Mammary epithelial cell (primary cell): Measurements from ENCODE around the gene TIPARP.

Experiments used
- EZH2 ChIP-seq: IDR thresholded peaks from 2 replicates; pipeline ENCODE4 v1.6.1; 2012; ENCODE audit warnings: low read length, inconsistent platforms, borderline replicate concordance
- TF ChIP-seq, protein P1 (sequence below), 2 donors: IDR thresholded peaks in 1 of 2; conservative IDR thresholded peaks in 1 of 2; 2 replicates each; pipeline ENCODE4 v1.5.1; 2011 to 2012; ENCODE audit warnings: inconsistent platforms in 2 of 2, low read length in 2 of 2, mild to moderate bottlenecking in 2 of 2, control low read depth in 1 of 2, low read depth in 1 of 2; ENCODE audit not compliant: insufficient read depth in 1 of 2; ENCODE audit errors: extremely low read depth in 1 of 2

DNA sequence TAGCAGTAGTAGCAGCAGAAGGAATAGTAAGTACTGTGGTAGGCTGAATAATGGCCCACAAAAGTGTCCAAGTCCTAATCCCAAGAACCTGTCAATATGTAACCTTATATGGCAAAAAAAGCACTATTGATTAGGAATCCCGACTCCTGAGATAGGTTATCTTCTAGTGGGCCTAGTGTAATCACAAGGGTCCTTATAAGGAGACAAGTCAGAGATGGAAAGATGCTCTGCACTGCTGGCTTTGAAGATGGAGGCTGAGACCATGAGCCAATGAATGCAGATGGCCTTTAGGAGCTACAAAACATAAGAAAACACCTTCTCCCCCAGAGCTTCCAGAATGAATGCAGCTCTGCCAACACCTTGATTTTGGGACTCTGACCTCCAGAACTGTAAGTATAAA lies 36.0 kb downstream of the TIPARP start:
- TF ChIP-seq, protein P1, sequence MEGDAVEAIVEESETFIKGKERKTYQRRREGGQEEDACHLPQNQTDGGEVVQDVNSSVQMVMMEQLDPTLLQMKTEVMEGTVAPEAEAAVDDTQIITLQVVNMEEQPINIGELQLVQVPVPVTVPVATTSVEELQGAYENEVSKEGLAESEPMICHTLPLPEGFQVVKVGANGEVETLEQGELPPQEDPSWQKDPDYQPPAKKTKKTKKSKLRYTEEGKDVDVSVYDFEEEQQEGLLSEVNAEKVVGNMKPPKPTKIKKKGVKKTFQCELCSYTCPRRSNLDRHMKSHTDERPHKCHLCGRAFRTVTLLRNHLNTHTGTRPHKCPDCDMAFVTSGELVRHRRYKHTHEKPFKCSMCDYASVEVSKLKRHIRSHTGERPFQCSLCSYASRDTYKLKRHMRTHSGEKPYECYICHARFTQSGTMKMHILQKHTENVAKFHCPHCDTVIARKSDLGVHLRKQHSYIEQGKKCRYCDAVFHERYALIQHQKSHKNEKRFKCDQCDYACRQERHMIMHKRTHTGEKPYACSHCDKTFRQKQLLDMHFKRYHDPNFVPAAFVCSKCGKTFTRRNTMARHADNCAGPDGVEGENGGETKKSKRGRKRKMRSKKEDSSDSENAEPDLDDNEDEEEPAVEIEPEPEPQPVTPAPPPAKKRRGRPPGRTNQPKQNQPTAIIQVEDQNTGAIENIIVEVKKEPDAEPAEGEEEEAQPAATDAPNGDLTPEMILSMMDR (conservative IDR thresholded peaks at IDR 0.05 in 1 of 2, IDR thresholded peaks at IDR 0.05 in 1 of 2; ENCODE audit: extremely low read depth in 1 of 2, insufficient read depth in 1 of 2, low read depth in 1 of 2, low read length in 2 of 2), result no peak
- TF ChIP-seq EZH2, result no peak
